Measurements from ENCODE around the gene PDE9A. TPM values are rescaled to one million over a fixed set of nuclear protein-coding genes. Genes with fewer than 3 reads are reported as not detected.
"Not testable (repeated sequence)": the region's sequence is repeated elsewhere in the genome, so short reads cannot be mapped to it uniquely, and the experiment has no call there.

PDE9A gene
- total and polyA plus RNA-seq, 2 of the 4 experiments (the other 2 are of a cell fraction): 0.89 to 0.90 TPM

GRCh38 chr21:42801616-42802015 is 148.2 kb downstream of the PDE9A start:
- H3K4me3 ChIP-seq (ENCODE audit: insufficient read depth, low read depth, low read length); H3K4ac ChIP-seq (ENCODE audit: low read depth, low read length); H3K9me3 ChIP-seq (ENCODE audit: control insufficient read depth, insufficient read depth, low read length); H2AFZ ChIP-seq (replicated peaks; ENCODE audit: low read length, poor library complexity); dilution Hi-C loops (cut with HindIII; ENCODE audit: low sequenced_read_pairs, unreplicated experiment); DNase-seq; H2BK20ac ChIP-seq (ENCODE audit: low read depth, low read length); H3K18ac ChIP-seq (ENCODE audit: low read depth, low read length); H4K91ac ChIP-seq (ENCODE audit: insufficient read depth, low read depth, low read length); H2BK15ac ChIP-seq (ENCODE audit: low read depth, low read length); H4K8ac ChIP-seq (ENCODE audit: low read depth in 2 of 2, low read length in 2 of 2); H4K20me1 ChIP-seq (ENCODE audit: insufficient read depth, low read length); H2BK5ac ChIP-seq (ENCODE audit: low read depth, low read length, poor library complexity, severe bottlenecking); H3K4me1 ChIP-seq (ENCODE audit: control insufficient read depth, insufficient read depth, low read length); ATAC-seq (ENCODE audit: low read depth); H3K36me3 ChIP-seq (ENCODE audit: control insufficient read depth, insufficient read depth, low read length); H3K9me1 ChIP-seq (ENCODE audit: insufficient read depth, low read length); H3K27ac ChIP-seq (ENCODE audit: insufficient read depth, low read length); H4K5ac ChIP-seq (ENCODE audit: low read depth, low read length); H3K9ac ChIP-seq (ENCODE audit: low read depth, low read length); POLR2A ChIA-PET (ENCODE audit: unreplicated experiment); BruUV-seq (replicated peaks); H3K4me2 ChIP-seq (ENCODE audit: low read depth, low read length); H3K23ac ChIP-seq (ENCODE audit: low read depth, low read length); H2AK9ac ChIP-seq (replicated peaks; ENCODE audit: low read depth, low read length, poor library complexity); H3K14ac ChIP-seq (replicated peaks; ENCODE audit: low read depth, low read length); in situ Hi-C loops (cut with MboI; ENCODE audit: low sequenced_read_pairs); H2BK120ac ChIP-seq (ENCODE audit: low read depth, low read length); H3K79me1 ChIP-seq (ENCODE audit: low read depth in 1 of 2, low read length in 2 of 2); H2AK5ac ChIP-seq (ENCODE audit: low read depth, low read length); CTCF ChIA-PET; intact Hi-C loops (cut with micrococcal nuclease); H3K56ac ChIP-seq (ENCODE audit: extremely low read depth, insufficient read depth, low read length): not testable (repeated sequence)
- WGBS, 2 experiments (ENCODE audit: extremely low coverage in 2 of 2, insufficient read length in 1 of 2): 80% methylated on average over 1 of the region's 6 CpGs; no CpG with 5 or more reads in 1 of the 2 experiments
- H3K27me3 ChIP-seq (ENCODE audit: control insufficient read depth, insufficient read depth, low read length): peaks cover 10% of the 10 kb centered on the region
